Prostate gland (tissue), 2 donors: ENCODE data around the gene FGF19.

Experiments
- CTCF ChIP-seq, 4 experiments: fragments of 200-600 bp in 2 of 4; fragments of 450-650 bp in 2 of 4; sonication (generic) in 2 of 4; IDR thresholded peaks; 1 replicate in 3 of 4; 2 replicates in 1 of 4; pipeline ENCODE4 v1.5.1; 2016 to 2019; ENCODE audit warnings: antibody characterized with exemption in 4 of 4, mild to moderate bottlenecking in 2 of 4, moderate library complexity in 2 of 4
- POLR2A ChIP-seq: fragments of 450-650 bp; IDR thresholded peaks from one replicate; pipeline ENCODE4 v1.6.1; 2016; ENCODE audit warnings: antibody characterized with exemption, mild to moderate bottlenecking
- POLR2AphosphoS5 ChIP-seq: sonication (generic); formaldehyde crosslinking; IDR thresholded peaks from one replicate; pipeline ENCODE4 v1.6.1; 2017; ENCODE audit warnings: antibody characterized with exemption

- TF ChIP-seq POLR2A (no peak), CTCF (IDR thresholded peaks at IDR 0.05) (no peak), POLR2AphosphoS5 (no peak)
These were observed 31.0 kb upstream of the FGF19 start for GRCh38 chr11:69734841-69735240.
